ENCODE measurements around the gene CARHSP1.
A peak's percentile ranks its signal among the peaks of the same experiment; 100 is the strongest.

- TF ChIP-seq CTCF (IDR thresholded peaks at IDR 0.05; ENCODE audit: insufficient read depth, low read length) = no peak
- no peak for TF ChIP-seq GABPA (IDR thresholded peaks at IDR 0.05; ENCODE audit: low read depth)
- no peak for TF ChIP-seq REST (IDR thresholded peaks at IDR 0.05; ENCODE audit: insufficient replicate concordance, low read depth)
- peak; percentile 28; the same call in 1 of the 2 replicates for TF ChIP-seq POLR2AphosphoS5 (IDR thresholded peaks at IDR 0.05; ENCODE audit: low read depth)
Measured at GRCh38 chr16:8890549-8890921, 21.7 kb upstream of the CARHSP1 start.

All from HL-60 (cell line).